Measurements from ENCODE around the gene CTXND2. TPM values are rescaled to one million over a fixed set of nuclear protein-coding genes. Genes with fewer than 3 reads are reported as not detected.

CTXND2 gene
- polyA plus RNA-seq, 1 of the 3 experiments (the other 2 are of a cell fraction) = not detected

DNA sequence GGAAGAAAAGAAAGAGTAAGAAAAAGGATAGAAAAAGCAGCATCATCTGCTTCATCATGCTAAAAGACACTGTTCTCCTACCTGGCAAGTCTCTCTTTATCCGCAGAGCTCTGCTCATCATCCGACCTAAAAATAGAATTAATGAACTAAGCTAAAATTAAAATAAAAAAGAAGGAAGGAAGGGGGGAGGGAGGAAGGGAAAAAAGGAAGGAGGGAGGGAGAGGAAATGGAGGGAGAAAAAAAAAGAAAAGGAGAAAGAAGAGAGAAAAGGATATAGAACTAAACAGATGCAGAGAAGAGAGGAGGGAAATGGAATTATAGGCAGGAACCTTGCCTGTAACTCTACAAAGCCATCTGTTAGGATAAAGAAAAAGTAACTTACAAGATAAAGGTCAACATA, 44.6 kb upstream of the CTXND2 start:
- Histone ChIP-seq H3K27ac (ENCODE audit: low read depth in 2 of 2, low read length in 1 of 2) (no peak overlapping the region), H4K20me1 (ENCODE audit: insufficient read depth) (no peaks in the 10 kb centered on the region), H3K4me1 (ENCODE audit: control insufficient read depth in 1 of 2, insufficient read depth in 2 of 2, low read depth in 1 of 2, low read length in 1 of 2) (no peaks in the 10 kb centered on the region), H2AFZ (ENCODE audit: low read depth) (no peak overlapping the region), H3K4me3 (ENCODE audit: low read depth in 2 of 2, low read length in 1 of 2) (no peak overlapping the region), H3K79me2 (ENCODE audit: insufficient read depth) (no peaks in the 10 kb centered on the region), H3K27me3 (ENCODE audit: insufficient read depth) (no peaks in the 10 kb centered on the region), H3K4me2 (no peak overlapping the region), H3K9me2 (no peaks in the 10 kb centered on the region), H3K9ac (no peak overlapping the region), H3K36me3 (replicated peaks in 1 of 2; ENCODE audit: control insufficient read depth in 1 of 2, insufficient read depth in 2 of 2, low read length in 1 of 2) (peaks cover 33 to 38% of the 10 kb centered on the region in 2 experiments), H3F3A (replicated peaks; ENCODE audit: insufficient read depth) (no peaks in the 10 kb centered on the region), H3K9me3 (no peaks in the 10 kb centered on the region)
- TF ChIP-seq FOXM1 (IDR thresholded peaks at IDR 0.05; ENCODE audit: low read depth) = no peak
- no peak for TF ChIP-seq TAF1 (IDR thresholded peaks at IDR 0.05; ENCODE audit: borderline replicate concordance, low read depth, low read length)
- no peak for TF ChIP-seq RXRA (IDR thresholded peaks at IDR 0.05; ENCODE audit: borderline replicate concordance, low read depth)
- TF ChIP-seq, protein P1, sequence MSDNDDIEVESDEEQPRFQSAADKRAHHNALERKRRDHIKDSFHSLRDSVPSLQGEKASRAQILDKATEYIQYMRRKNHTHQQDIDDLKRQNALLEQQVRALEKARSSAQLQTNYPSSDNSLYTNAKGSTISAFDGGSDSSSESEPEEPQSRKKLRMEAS (IDR thresholded peaks at IDR 0.05; ENCODE audit: low read depth) = no peak
- no peak for TF ChIP-seq CHD2 (IDR thresholded peaks at IDR 0.05; ENCODE audit: low read length, partially characterized antibody)
- TF ChIP-seq, protein P2, sequence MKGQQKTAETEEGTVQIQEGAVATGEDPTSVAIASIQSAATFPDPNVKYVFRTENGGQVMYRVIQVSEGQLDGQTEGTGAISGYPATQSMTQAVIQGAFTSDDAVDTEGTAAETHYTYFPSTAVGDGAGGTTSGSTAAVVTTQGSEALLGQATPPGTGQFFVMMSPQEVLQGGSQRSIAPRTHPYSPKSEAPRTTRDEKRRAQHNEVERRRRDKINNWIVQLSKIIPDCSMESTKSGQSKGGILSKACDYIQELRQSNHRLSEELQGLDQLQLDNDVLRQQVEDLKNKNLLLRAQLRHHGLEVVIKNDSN (IDR thresholded peaks at IDR 0.05; ENCODE audit: borderline replicate concordance, low read depth) = no peak
- TF ChIP-seq RCOR1 (IDR thresholded peaks at IDR 0.05; ENCODE audit: low read length) = no peak
- no peak for TF ChIP-seq GABPA (IDR thresholded peaks at IDR 0.05; ENCODE audit: low read depth)
- no peak for TF ChIP-seq ZBTB33 (IDR thresholded peaks at IDR 0.05; ENCODE audit: borderline replicate concordance, low read depth)
- no peak for TF ChIP-seq SMC3 (IDR thresholded peaks at IDR 0.05; ENCODE audit: low read depth, low read length)
- TF ChIP-seq FOXJ3 (CRISPR knock-in tag; IDR thresholded peaks at IDR 0.05) = no peak
- no peak for TF ChIP-seq TCF12 (IDR thresholded peaks at IDR 0.05)
- TF ChIP-seq GATA2 (CRISPR knock-in tag; IDR thresholded peaks at IDR 0.05) = no peak
- TF ChIP-seq PBX3 (IDR thresholded peaks at IDR 0.05) = no peak
- TF ChIP-seq USF2 (IDR thresholded peaks at IDR 0.05; ENCODE audit: borderline replicate concordance, low read depth, low read length) = no peak
- no peak for TF ChIP-seq TEAD4 (IDR thresholded peaks at IDR 0.05; ENCODE audit: borderline replicate concordance, insufficient read depth)
- 98% methylated on average over 2 of the region's 2 CpGs for WGBS (ENCODE audit: low lambda C conversion rate)
- ChIA-PET CTCF (interaction anchor here (0.6 to 1.8 kb wide), 3 partner anchors 30 to 282 kb away, joined by 3 to 4 read pairs (median 3); no protein-coding TSS in a partner anchor), POLR2A (no interaction called here)
- DNase-seq = no peak
